Right lobe of liver (tissue), 6 donors: ENCODE data around the gene RAB3IL1. TPM values are rescaled to one million over a fixed set of nuclear protein-coding genes. Genes with fewer than 3 reads are reported as not detected.

Experiments used
- ATAC-seq, 4 donors: fragments of 200-7000 bp; cut with Tn5 transposase; one replicate each; pipeline ENCODE4 v1.9.1; 2020; ENCODE audit warnings: mild to moderate bottlenecking in 4 of 4, moderate library complexity in 4 of 4
- DNase-seq, 3 donors: peaks; one replicate each; pipeline ENCODE4 v3.0.0-alpha.2; 2020
- H3K27ac ChIP-seq, 3 donors: fragments of 200-600 bp; one replicate each; pipeline ENCODE4 v1.8.0; 2022
- H3K27me3 ChIP-seq, 2 donors: fragments of 200-600 bp; one replicate each; pipeline ENCODE4 v1.8.0; 2022
- H3K36me3 ChIP-seq, 4 donors: fragments of 200-600 bp; sonication (generic) in 1 of 4; one replicate each; pipeline versions ENCODE4 v1.5.1 to v1.8.0; 2017 to 2022; ENCODE audit warnings: control low read depth in 1 of 4
- H3K4me1 ChIP-seq, 4 donors: fragments of 200-600 bp; sonication (generic) in 1 of 4; one replicate each; pipeline versions ENCODE4 v1.5.1 to v1.8.0; 2017 to 2022; ENCODE audit warnings: control low read depth in 1 of 4
- H3K4me3 ChIP-seq, 3 donors: fragments of 200-600 bp; one replicate each; pipeline ENCODE4 v1.8.0; 2022
- H3K9me3 ChIP-seq, 4 donors: fragments of 200-600 bp; sonication (generic) in 1 of 4; one replicate each; pipeline versions ENCODE4 v1.5.1 to v1.8.0; 2017 to 2022; ENCODE audit warnings: control low read depth in 1 of 4
- CTCF ChIP-seq, 4 donors: fragments of 200-600 bp in 3 of 4; fragments of 450-650 bp in 1 of 4; IDR thresholded peaks; one replicate each; pipeline versions ENCODE4 v1.5.1 to v1.8.0; 2016 to 2022; ENCODE audit warnings: antibody characterized with exemption in 4 of 4, mild to moderate bottlenecking in 2 of 4
- POLR2A ChIP-seq: fragments of 450-650 bp; IDR thresholded peaks from one replicate; pipeline ENCODE4 v1.6.1; 2017; ENCODE audit warnings: antibody characterized with exemption, mild to moderate bottlenecking
- WGBS: methylation state at CpG from one replicate; pipeline ENCODE4 v1.1.6; 2018; ENCODE audit warnings: low coverage, low lambda C conversion rate; ENCODE audit not compliant: insufficient coverage; ENCODE audit errors: missing lambda C conversion rate; 5-methylcytosine and 5-hydroxymethylcytosine counted together
- intact Hi-C, 2 donors: fragments of 100-400 bp; cut with DNase I; formaldehyde crosslinking; loops; one replicate each; pipeline versions ENCODE4 v1.11.2 to v1.14.1; 2022
- total RNA-seq, 6 experiments: library from RNA; depleted of rRNA in 2 of 6; stranded (reverse); fragments of >200 nt in 2 of 6; fragmentation: NEBNext Ultra II Directional in 3 of 6; extraction: Animal tissue kit (Norgen Biotek cat#: 25700) in 3 of 6; gene quantifications; one replicate each; pipeline versions ENCODE4 v1.1.0 to v1.2.4, GENCODE V29; 2016 to 2023
- donor health status: DM: no; HTN: yes; CAD: no.
- donor health status: DM: no; HTN: no; CAD: no.
- donor health status: DM: no; HTN: no; CAD: no.
- donor health status: DM: no; HTN: yes; CAD: no.
- donor health status: DM: no; HTN: yes; CAD: no.

The RAB3IL1 gene
- total RNA-seq, 6 experiments from 2014 or later = 3.2 to 9.1 (median 4.2) TPM

DNA sequence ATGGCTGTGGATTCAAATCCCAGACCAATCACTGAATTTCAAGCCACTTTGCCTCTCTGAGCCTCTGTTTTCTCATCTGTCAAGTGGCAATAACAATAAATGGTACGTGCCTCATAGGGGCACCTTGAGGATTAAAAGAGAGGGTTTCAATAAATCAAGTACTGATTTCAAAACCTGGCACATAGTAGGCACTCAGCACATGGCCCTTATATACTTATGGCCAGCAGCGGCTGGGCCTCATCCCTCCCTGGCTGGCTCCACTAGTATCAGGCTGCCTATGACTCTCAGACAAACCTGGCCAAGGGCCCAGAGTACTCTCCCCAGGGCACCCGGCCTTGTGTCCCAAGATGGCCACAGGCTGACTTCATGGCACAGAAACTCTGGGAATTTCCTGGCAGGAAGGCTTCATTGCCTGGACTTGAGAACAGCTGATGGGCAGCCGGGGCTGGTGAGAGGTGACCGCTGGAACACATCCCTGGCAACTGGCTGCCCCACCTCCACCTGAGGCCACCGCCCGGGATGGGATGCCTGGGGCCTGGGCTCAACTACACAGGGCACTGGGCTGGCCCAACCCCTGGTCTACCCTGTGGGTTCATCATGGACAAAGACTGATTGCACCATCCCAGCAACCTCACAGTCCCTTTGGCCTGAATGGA is 29.4 kb downstream of the RAB3IL1 start:
- intact Hi-C loops = loop anchor here in 1 of 2 donors (10.0 kb wide), 1 partner anchor 83 kb away; no protein-coding TSS in a partner anchor
- WGBS = 37% methylated on average over 5 of the region's 7 CpGs

DNA sequence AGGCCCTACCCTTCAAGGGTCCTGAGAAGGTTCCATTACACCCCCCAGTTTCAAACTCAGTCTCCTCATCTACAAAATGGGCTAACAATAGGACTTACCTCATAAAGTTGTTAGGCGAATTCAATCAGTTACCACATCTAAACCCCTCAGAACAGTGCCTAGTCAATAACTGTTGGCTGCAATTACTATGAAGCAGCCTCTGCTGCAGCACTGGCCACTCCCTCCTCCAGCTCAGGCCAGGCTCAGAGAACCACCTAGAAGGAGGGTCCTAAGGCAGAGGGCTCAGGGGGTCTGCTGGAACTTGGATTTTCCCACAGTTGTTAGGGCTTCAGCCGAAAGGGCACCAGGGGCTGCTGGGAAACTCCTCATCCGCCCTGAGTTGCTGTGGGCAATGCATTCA is 30.7 kb downstream of the RAB3IL1 start:
- no peaks in the 10 kb centered on the region for H3K9me3 ChIP-seq
- peaks cover 0 to 8% (median 2%) of the 10 kb centered on the region in 4 donors for H3K4me1 ChIP-seq
- no peak for DNase-seq
- no peak for ATAC-seq
- H3K27ac ChIP-seq = no peak overlapping the region
- no peak overlapping the region for H3K4me3 ChIP-seq
- 83% methylated on average over 1 of the region's 3 CpGs for WGBS
- TF ChIP-seq POLR2A = no peak
- no peak for TF ChIP-seq CTCF (IDR thresholded peaks at IDR 0.05)
- intact Hi-C loops = loop anchor here in 1 of 2 donors (10.0 kb wide), 1 partner anchor 82 kb away; no protein-coding TSS in a partner anchor
- no peaks in the 10 kb centered on the region for H3K27me3 ChIP-seq
- no peaks in the 10 kb centered on the region for H3K36me3 ChIP-seq

More for the DNA sequence above, 29.4 kb downstream of the RAB3IL1 start:
- DNase-seq (peak in 1 of 3 donors; percentile 64), ATAC-seq (peak in 2 of 4 donors; percentile 7 to 47)
- H3K4me3 ChIP-seq = no peak overlapping the region
- H3K27ac ChIP-seq = no peak overlapping the region
- no peaks in the 10 kb centered on the region for H3K27me3 ChIP-seq
- TF ChIP-seq POLR2A (no peak), CTCF (IDR thresholded peaks at IDR 0.05) (no peak)
- H3K36me3 ChIP-seq = no peaks in the 10 kb centered on the region
- no peaks in the 10 kb centered on the region for H3K9me3 ChIP-seq
- peaks cover 0 to 8% (median 2%) of the 10 kb centered on the region in 4 donors for H3K4me1 ChIP-seq

DNA sequence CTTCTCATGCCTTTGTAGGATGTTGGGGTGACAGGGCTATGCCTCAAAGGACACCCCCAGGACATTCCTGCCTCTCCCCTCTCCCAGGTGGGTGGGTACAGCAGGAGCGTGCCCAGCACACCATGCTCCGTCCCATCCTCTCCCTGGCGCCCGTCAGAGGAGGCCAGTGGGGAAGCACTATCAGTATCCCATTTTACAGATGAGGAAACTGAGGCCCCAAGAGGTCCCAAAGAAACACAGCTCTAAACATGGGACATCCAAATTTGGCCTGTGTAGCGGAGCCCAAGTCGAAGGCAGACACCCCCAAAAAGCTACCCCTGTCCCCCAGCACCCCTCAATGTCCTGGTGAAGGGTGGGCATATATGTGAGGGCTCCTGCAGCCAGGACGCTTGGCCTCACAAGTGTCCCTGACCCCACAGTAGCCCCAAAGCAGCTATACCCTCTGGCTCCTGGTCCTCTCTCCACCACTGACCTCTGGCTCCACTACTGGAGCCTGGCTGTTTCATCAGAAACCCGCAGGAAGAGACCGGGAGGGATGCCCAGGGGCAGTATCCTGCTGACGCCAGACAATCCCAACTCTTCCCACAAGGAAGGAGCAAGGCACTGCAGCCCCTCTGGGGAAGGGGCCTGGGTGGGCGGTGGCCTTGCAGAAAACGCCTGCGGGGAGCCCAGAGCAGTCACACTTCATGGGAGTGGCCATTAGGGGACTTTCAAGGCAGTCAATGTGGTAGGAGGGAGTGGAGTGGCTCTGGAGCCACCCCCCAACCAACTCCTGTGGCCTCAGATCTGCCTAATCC is 31.4 kb downstream of the RAB3IL1 start:
- WGBS = no CpG with 5 or more reads among the region's 13 CpGs
- intact Hi-C loops = loop anchor here in 1 of 2 donors (10.0 kb wide), 1 partner anchor 81 kb away; no protein-coding TSS in a partner anchor
- Histone ChIP-seq H3K9me3 (no peaks in the 10 kb centered on the region), H3K4me3 (no peak overlapping the region), H3K36me3 (no peaks in the 10 kb centered on the region), H3K4me1 (peaks cover 0 to 8% (median 2%) of the 10 kb centered on the region in 4 donors), H3K27ac (no peak overlapping the region), H3K27me3 (no peaks in the 10 kb centered on the region)
- no peak for DNase-seq
- no peak for TF ChIP-seq CTCF (IDR thresholded peaks at IDR 0.05)
- TF ChIP-seq POLR2A = no peak
- ATAC-seq = no peak

- Histone ChIP-seq H3K4me1 (peaks cover 0 to 2% (median 0%) of the 10 kb centered on the region in 4 donors), H3K27ac (no peak overlapping the region), H3K36me3 (no peaks in the 10 kb centered on the region), H3K4me3 (no peak overlapping the region), H3K27me3 (no peaks in the 10 kb centered on the region), H3K9me3 (no peaks in the 10 kb centered on the region)
- intact Hi-C loops = loop anchor here in 1 of 2 donors (10.0 kb wide), 1 partner anchor 80 kb away; no protein-coding TSS in a partner anchor
- WGBS = 82% methylated on average over 2 of the region's 7 CpGs
- ATAC-seq (no peak), DNase-seq (no peak)
- no peak for TF ChIP-seq POLR2A
- TF ChIP-seq CTCF (IDR thresholded peaks at IDR 0.05) = no peak
These were observed 32.1 kb downstream of the RAB3IL1 start for GRCh38 chr11:61885166-61885778.
